Parathyroid adenoma (tissue), 2 donors: Measurements from ENCODE around the gene RSPH1.

Experiments used
- H2AFZ ChIP-seq: fragments of 300-600 bp; sonication (generic); one replicate; pipeline ENCODE4 v1.7.0; 2017; ENCODE audit warnings: antibody characterized with exemption, mild to moderate bottlenecking
- H3K27ac ChIP-seq: fragments of 300-600 bp; sonication (generic); one replicate; pipeline ENCODE4 v1.7.0; 2017
- H3K27me3 ChIP-seq: fragments of 300-600 bp; sonication (generic); one replicate; pipeline ENCODE4 v1.7.0; 2017; ENCODE audit warnings: low read length; ENCODE audit not compliant: control insufficient read depth, insufficient read depth
- H3K36me3 ChIP-seq: fragments of 300-600 bp; sonication (generic); one replicate; pipeline ENCODE4 v1.7.0; 2017; ENCODE audit warnings: low read length; ENCODE audit not compliant: control insufficient read depth, insufficient read depth
- H3K4me1 ChIP-seq: fragments of 300-600 bp; sonication (generic); one replicate; pipeline ENCODE4 v1.7.0; 2017; ENCODE audit warnings: control low read depth
- H3K4me2 ChIP-seq: fragments of 300-600 bp; sonication (generic); one replicate; pipeline ENCODE4 v1.7.0; 2017; ENCODE audit warnings: low read length
- H3K4me3 ChIP-seq: fragments of 300-600 bp; sonication (generic); one replicate; pipeline ENCODE4 v1.7.0; 2017; ENCODE audit warnings: low read depth, low read length
- H3K79me2 ChIP-seq: fragments of 300-600 bp; sonication (generic); one replicate; pipeline ENCODE4 v1.7.0; 2017; ENCODE audit warnings: control low read depth
- H3K9ac ChIP-seq: fragments of 300-600 bp; sonication (generic); one replicate; pipeline ENCODE4 v1.7.0; 2017; ENCODE audit warnings: mild to moderate bottlenecking
- H3K9me3 ChIP-seq: fragments of 300-600 bp; sonication (generic); one replicate; pipeline ENCODE4 v1.7.0; 2017; ENCODE audit warnings: low read length; ENCODE audit not compliant: control insufficient read depth
- CTCF ChIP-seq: fragments of 300-600 bp; sonication (generic); IDR thresholded peaks from one replicate; pipeline ENCODE4 v1.7.0; 2017; ENCODE audit warnings: antibody characterized with exemption, mild to moderate bottlenecking
- donor health status: primary hyperparathyroidism.

Gene RSPH1

DNA sequence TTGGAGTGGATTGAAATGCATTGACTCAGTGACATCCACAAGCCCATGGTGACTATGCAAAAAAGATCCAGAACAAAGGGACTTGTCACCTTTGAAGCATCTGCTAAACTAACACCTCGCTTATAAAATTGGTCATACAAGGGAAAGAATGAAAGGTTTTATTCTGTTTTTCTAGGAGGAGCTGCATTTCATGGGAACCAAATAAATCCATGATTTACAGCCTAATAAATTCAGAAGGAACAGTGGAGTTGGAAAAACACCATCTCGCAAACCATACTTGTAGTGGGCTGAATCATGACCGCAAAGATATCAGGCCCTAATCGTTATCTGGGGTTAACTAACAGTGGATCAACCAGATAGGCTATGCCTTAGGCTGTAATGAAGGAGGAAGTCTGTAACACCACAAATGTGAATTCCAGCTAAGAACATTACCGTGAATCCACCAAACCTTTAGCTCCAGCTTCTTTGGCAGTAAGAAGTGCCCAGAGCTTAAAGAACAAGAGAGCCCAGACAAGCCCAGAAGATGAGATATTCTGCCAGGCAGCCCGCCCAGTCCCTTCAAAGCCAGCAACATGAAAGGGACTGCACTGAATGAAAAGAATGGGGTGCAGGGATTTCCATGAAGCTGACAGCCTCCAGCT lies 27.4 kb downstream of the RSPH1 start:
- no peak overlapping the region for H3K27ac ChIP-seq
- TF ChIP-seq CTCF: no peak

GRCh38 chr21:42467140-42467983 lies 28.7 kb downstream of the RSPH1 start:
- no peak overlapping the region for H3K4me3 ChIP-seq
- H3K36me3 ChIP-seq: no peaks in the 10 kb centered on the region
- H3K9ac ChIP-seq: no peak overlapping the region
- H3K9me3 ChIP-seq: no peaks in the 10 kb centered on the region
- H3K27me3 ChIP-seq: no peaks in the 10 kb centered on the region
- no peaks in the 10 kb centered on the region for H3K4me1 ChIP-seq
- H3K4me2 ChIP-seq: no peak overlapping the region
- H2AFZ ChIP-seq: peak overlapping the region; percentile 61
- no peaks in the 10 kb centered on the region for H3K79me2 ChIP-seq
- H3K27ac ChIP-seq: no peak overlapping the region
- TF ChIP-seq CTCF: peak; percentile 32

More for the DNA sequence above, 27.4 kb downstream of the RSPH1 start:
- Histone ChIP-seq H3K4me2 (no peak overlapping the region), H3K27me3 (no peaks in the 10 kb centered on the region), H3K79me2 (no peaks in the 10 kb centered on the region), H3K4me3 (no peak overlapping the region), H3K9me3 (no peaks in the 10 kb centered on the region), H3K36me3 (no peaks in the 10 kb centered on the region), H3K4me1 (no peaks in the 10 kb centered on the region), H2AFZ (no peak overlapping the region), H3K9ac (no peak overlapping the region)

- Histone ChIP-seq H3K79me2 (no peaks in the 10 kb centered on the region), H3K36me3 (no peaks in the 10 kb centered on the region), H3K27ac (no peak overlapping the region), H3K4me2 (no peak overlapping the region), H3K27me3 (no peaks in the 10 kb centered on the region), H3K9me3 (no peaks in the 10 kb centered on the region), H3K4me1 (no peaks in the 10 kb centered on the region), H2AFZ (peak overlapping the region; percentile 61), H3K4me3 (no peak overlapping the region), H3K9ac (no peak overlapping the region)
- TF ChIP-seq CTCF: no peak
These were observed 29.3 kb downstream of the RSPH1 start for GRCh38 chr21:42466700-42467099.

DNA sequence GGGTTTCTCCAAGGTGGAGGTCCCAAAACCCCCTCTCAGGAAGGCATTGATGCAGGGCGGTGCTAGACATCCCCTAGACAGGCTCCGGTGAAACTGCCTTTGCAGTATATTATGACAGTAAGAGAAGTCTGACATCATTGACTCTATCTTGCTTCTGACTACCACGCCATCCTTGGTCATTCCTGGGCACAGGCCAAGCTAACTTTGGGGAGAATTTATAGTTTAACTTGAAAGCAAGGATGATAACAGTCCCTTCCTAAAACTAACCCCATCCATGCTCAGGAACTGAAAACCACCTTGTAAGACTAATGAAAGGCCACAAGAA lies 30.3 kb downstream of the RSPH1 start:
- Histone ChIP-seq H3K4me3 (no peak overlapping the region), H3K79me2 (no peaks in the 10 kb centered on the region), H3K4me2 (no peak overlapping the region), H2AFZ (no peak overlapping the region), H3K9ac (no peak overlapping the region), H3K27ac (no peak overlapping the region), H3K4me1 (no peaks in the 10 kb centered on the region), H3K27me3 (no peaks in the 10 kb centered on the region), H3K9me3 (no peaks in the 10 kb centered on the region), H3K36me3 (no peaks in the 10 kb centered on the region)
- TF ChIP-seq CTCF: no peak
